HepG2 (cell line): ENCODE results near the gene CYTH1. TPM values are rescaled to one million over a fixed set of nuclear protein-coding genes. Genes with fewer than 3 reads are reported as not detected.

Source experiments
- ARNT2 ChIP-seq: sonication (generic); formaldehyde crosslinking; IDR thresholded peaks from 2 replicates; pipeline ENCODE4 v1.8.0; 2022; ENCODE audit warnings: mild to moderate bottlenecking, low read depth, missing genetic modification reagents, moderate library complexity
- BCLAF1 ChIP-seq: fragments of 450-650 bp; IDR thresholded peaks from 2 replicates; pipeline ENCODE4 v1.6.1; 2017; ENCODE audit warnings: mild to moderate bottlenecking
- BRF2 ChIP-seq: sonication (generic); formaldehyde crosslinking; IDR thresholded peaks from 2 replicates; pipeline ENCODE4 v1.8.1; 2022; ENCODE audit warnings: mild to moderate bottlenecking, missing genetic modification reagents
- FIP1L1 ChIP-seq: fragments of 200-400 bp; formaldehyde crosslinking; IDR thresholded peaks from 2 replicates; pipeline ENCODE4 v1.6.1; 2018; ENCODE audit warnings: low read depth, mild to moderate bottlenecking, low read length, moderate library complexity, borderline replicate concordance; ENCODE audit not compliant: insufficient read depth
- HDAC2 ChIP-seq: sonication (generic); formaldehyde crosslinking; IDR thresholded peaks from 2 replicates; pipeline ENCODE4 v1.4.0; 2020; ENCODE audit warnings: missing genetic modification reagents
- IRX3 ChIP-seq: sonication (generic); formaldehyde crosslinking; IDR thresholded peaks from 2 replicates; pipeline ENCODE4 v1.8.1; 2023; ENCODE audit warnings: mild to moderate bottlenecking, low read depth, missing genetic modification reagents, borderline replicate concordance
- SAP130 ChIP-seq: IDR thresholded peaks from 2 replicates; pipeline ENCODE4 v1.6.1; 2016; ENCODE audit warnings: low read depth
- SMAD3 ChIP-seq: sonication (generic); formaldehyde crosslinking; IDR thresholded peaks from 2 replicates; pipeline ENCODE4 v1.4.0; 2020; ENCODE audit warnings: missing genetic modification reagents
- SMAD9 ChIP-seq: sonication (generic); formaldehyde crosslinking; IDR thresholded peaks from 2 replicates; pipeline ENCODE4 v1.5.1; 2020; ENCODE audit warnings: mild to moderate bottlenecking, missing genetic modification reagents
- STAT5B ChIP-seq: sonication (generic); formaldehyde crosslinking; IDR thresholded peaks from 2 replicates; pipeline ENCODE4 v1.4.0; 2020; ENCODE audit warnings: missing genetic modification reagents
- TBL1XR1 ChIP-seq: fragments of 150-350 bp; IDR thresholded peaks from 2 replicates; pipeline ENCODE4 v1.6.1; 2014; ENCODE audit warnings: borderline replicate concordance, low read length; ENCODE audit not compliant: partially characterized antibody
- U2AF2 ChIP-seq: fragments of 200-400 bp; formaldehyde crosslinking; IDR thresholded peaks from 2 replicates; pipeline ENCODE4 v1.6.1; 2017; ENCODE audit warnings: low read depth, mild to moderate bottlenecking, low read length
- ZBTB25 ChIP-seq: IDR thresholded peaks from 2 replicates; pipeline ENCODE4 v1.6.1; 2018; ENCODE audit warnings: missing genetic modification reagents
- ZBTB3 ChIP-seq: sonication (generic); formaldehyde crosslinking; IDR thresholded peaks from 2 replicates; pipeline ENCODE4 v1.4.0; 2020; ENCODE audit warnings: low read depth, mild to moderate bottlenecking, moderate library complexity, missing genetic modification reagents, borderline replicate concordance
- ZBTB37 ChIP-seq: sonication (generic); formaldehyde crosslinking; IDR thresholded peaks from 2 replicates; pipeline ENCODE4 v1.4.0; 2020; ENCODE audit warnings: mild to moderate bottlenecking, missing genetic modification reagents
- ZNF496 ChIP-seq: sonication (generic); formaldehyde crosslinking; IDR thresholded peaks from 2 replicates; pipeline ENCODE4 v1.8.1; 2023; ENCODE audit warnings: mild to moderate bottlenecking, moderate library complexity, missing genetic modification reagents; ENCODE audit not compliant: insufficient replicate concordance
- ZNF510 ChIP-seq: sonication (generic); formaldehyde crosslinking; IDR thresholded peaks from 2 replicates; pipeline ENCODE4 v1.4.0; 2020; ENCODE audit warnings: low read depth, mild to moderate bottlenecking, missing genetic modification reagents
- ZNF558 ChIP-seq: sonication (generic); formaldehyde crosslinking; IDR thresholded peaks from 2 replicates; pipeline ENCODE4 v1.9.0; 2022; ENCODE audit warnings: mild to moderate bottlenecking, missing genetic modification reagents, borderline replicate concordance
- ZNF562 ChIP-seq: sonication (generic); formaldehyde crosslinking; IDR thresholded peaks from 2 replicates; pipeline ENCODE4 v1.8.0; 2022; ENCODE audit warnings: missing genetic modification reagents, borderline replicate concordance
- ZNF639 ChIP-seq: conservative IDR thresholded peaks from 2 replicates; pipeline ENCODE4 v1.6.1; 2018; ENCODE audit warnings: missing genetic modification reagents
- polyA plus RNA-seq, 8 experiments: library from polyadenylated mRNA; depleted of rRNA in 3 of 8; stranded (reverse) in 7 of 8; unstranded in 1 of 8; fragments of >200 nt; fragmentation: Illumina TruSeq in 4 of 8; extraction: Trizol in 4 of 8; gene quantifications; 2 replicates each; pipeline versions ENCODE4 v1.2.1 to v1.2.3, GENCODE V29; 2011 to 2016; ENCODE audit warnings: low read depth in 4 of 8, missing spikeins in 1 of 8, mixed read lengths in 1 of 8; ENCODE audit not compliant: insufficient read depth in 1 of 8
- total RNA-seq, 5 experiments: library from RNA; depleted of rRNA; stranded (reverse); fragments of >200 nt; fragmentation: Illumina TruSeq; extraction: Trizol; gene quantifications; 2 replicates each; pipeline ENCODE4 v1.2.3, GENCODE V29; 2016; ENCODE audit warnings: low read depth in 1 of 5
- TF ChIP-seq, protein P1 (sequence below): sonication (generic); formaldehyde crosslinking; IDR thresholded peaks from 2 replicates; pipeline ENCODE4 v1.4.0; 2020; ENCODE audit warnings: mild to moderate bottlenecking, low read depth, missing genetic modification reagents

The CYTH1 gene
- total and polyA plus RNA-seq, 2 of the 13 experiments (the other 11 are each of a cell fraction or from before 2014, with no cell fraction given) = 20.1 to 48.9 TPM

GRCh38 chr17:78650093-78650715 is 131.9 kb downstream of the CYTH1 start (continued):
- TF ChIP-seq ZNF562 (no peak), IRX3 (CRISPR knock-in tag) (no peak), BRF2 (CRISPR knock-in tag) (peak; percentile 43; the same call in 1 of the 2 replicates), SAP130 (CRISPR knock-in tag) (peak; percentile 91), ZNF558 (CRISPR knock-in tag) (peak; percentile 69; the same call in 1 of the 2 replicates), ZBTB25 (peak; percentile 94), TBL1XR1 (peak; percentile 83), ZNF496 (no peak), ZBTB37 (CRISPR knock-in tag) (no peak), ZNF639 (peak; percentile 65; the same call in 1 of the 2 replicates), STAT5B (no peak), ZBTB3 (CRISPR knock-in tag) (no peak; the same call in 1 of the 2 replicates), BCLAF1 (no peak), U2AF2 (no peak), SMAD9 (CRISPR knock-in tag) (no peak), ZNF510 (CRISPR knock-in tag) (no peak), HDAC2 (CRISPR knock-in tag) (peak; percentile 99), SMAD3 (CRISPR knock-in tag) (peak; percentile 98), ARNT2 (peak; percentile 89), FIP1L1 (no peak)
- TF ChIP-seq, protein P1, sequence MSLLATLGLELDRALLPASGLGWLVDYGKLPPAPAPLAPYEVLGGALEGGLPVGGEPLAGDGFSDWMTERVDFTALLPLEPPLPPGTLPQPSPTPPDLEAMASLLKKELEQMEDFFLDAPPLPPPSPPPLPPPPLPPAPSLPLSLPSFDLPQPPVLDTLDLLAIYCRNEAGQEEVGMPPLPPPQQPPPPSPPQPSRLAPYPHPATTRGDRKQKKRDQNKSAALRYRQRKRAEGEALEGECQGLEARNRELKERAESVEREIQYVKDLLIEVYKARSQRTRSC (CRISPR knock-in tag) = no peak
